Pancreas (tissue), 10 donors: ENCODE results near the gene DSCAML1. TPM values are rescaled to one million over a fixed set of nuclear protein-coding genes. Genes with fewer than 3 reads are reported as not detected.

Experiments used
- ATAC-seq, 4 donors: fragments of 200-7000 bp; cut with Tn5 transposase; one replicate each; pipeline versions ENCODE4 v1.8.0 to v1.9.1; 2020; ENCODE audit warnings: mild to moderate bottlenecking in 4 of 4, moderate library complexity in 4 of 4
- DNase-seq, 6 donors: peaks; one replicate each; pipeline ENCODE4 v3.0.0-alpha.2; 2020
- FAIRE-seq: peaks from 2 replicates; lab custom pipeline; 2012; peaks lifted over from hg19 to GRCh38; lab: Jason Lieb, UNC
- H3K27ac ChIP-seq, 4 donors: fragments of 200-600 bp; sonication (generic); 1 replicate in 3 of 4; 2 replicates in 1 of 4; pipeline versions ENCODE4 v1.5.0 to v1.8.0; 2020
- H3K27me3 ChIP-seq, 4 donors: fragments of 200-600 bp; one replicate each; pipeline ENCODE4 v1.8.0; 2021
- H3K36me3 ChIP-seq, 3 donors: fragments of 200-600 bp; sonication (generic) in 1 of 3; one replicate each; pipeline versions ENCODE4 v1.5.0 to v1.8.0; 2020 to 2021
- H3K4me1 ChIP-seq, 3 donors: fragments of 200-600 bp; one replicate each; pipeline ENCODE4 v1.8.0; 2021
- H3K4me3 ChIP-seq, 4 donors: fragments of 200-600 bp; sonication (generic) in 2 of 4; one replicate each; pipeline versions ENCODE4 v1.5.0 to v1.8.0; 2020 to 2021
- H3K9me3 ChIP-seq, 4 donors: fragments of 200-600 bp; one replicate each; pipeline ENCODE4 v1.8.0; 2021
- CTCF ChIP-seq, 4 donors: fragments of 200-600 bp; sonication (generic) in 3 of 4; IDR thresholded peaks; one replicate each; pipeline versions ENCODE4 v1.5.0 to v1.8.0; 2021; ENCODE audit warnings: antibody characterized with exemption in 4 of 4
- WGBS, 2 donors: extraction: QIAGEN DNeasy Blood & Tissue Kit; methylation state at CpG; one replicate each; pipeline ENCODE4 v1.1.7; 2013; 5-methylcytosine and 5-hydroxymethylcytosine counted together
- intact Hi-C, 3 donors: fragments of 100-400 bp; cut with DNase I; formaldehyde crosslinking; loops; one replicate each; pipeline versions ENCODE4 v1.11.1 to v1.14.2; 2022
- polyA plus RNA-seq, 2 donors: library from polyadenylated mRNA; stranded (reverse); fragments of 200-250 nt; gene quantifications; one replicate each; pipeline ENCODE4 v1.2.3, GENCODE V29; 2013
- total RNA-seq, 6 donors: library from RNA; stranded (reverse); fragmentation: NEBNext Ultra II Directional in 4 of 6; extraction: Animal tissue kit (Norgen Biotek cat#: 25700) in 4 of 6; gene quantifications; one replicate each; pipeline versions ENCODE4 v1.2.1 to v1.2.4, GENCODE V29; 2021 to 2023
- donor health status: healthy with polysubstance abuse.
- donor health status: DM: no; HTN: no; CAD: no; lungs with moderate emphysema.
- donor health status: DM: no; HTN: no; CAD: no.
- donor health status: control.
- donor health status: control.
- donor health status: Bipolar disorder and iron deficiency.
- donor health status: DM: yes; HTN: yes; CAD: no.
- donor health status: DM: no; HTN: no; CAD: no.
- donor health status: DM: no; HTN: no; CAD: no.
- donor health status: DM: yes; HTN: yes; CAD: no.

Gene DSCAML1
- total RNA-seq, result 1 to 10 TPM in 5 of 6 donors, under 1 TPM in 1; 0.69 to 2.7 (median 1.8) TPM
- polyA plus RNA-seq, result 1 to 10 TPM; 1.7 to 1.9 TPM

DNA sequence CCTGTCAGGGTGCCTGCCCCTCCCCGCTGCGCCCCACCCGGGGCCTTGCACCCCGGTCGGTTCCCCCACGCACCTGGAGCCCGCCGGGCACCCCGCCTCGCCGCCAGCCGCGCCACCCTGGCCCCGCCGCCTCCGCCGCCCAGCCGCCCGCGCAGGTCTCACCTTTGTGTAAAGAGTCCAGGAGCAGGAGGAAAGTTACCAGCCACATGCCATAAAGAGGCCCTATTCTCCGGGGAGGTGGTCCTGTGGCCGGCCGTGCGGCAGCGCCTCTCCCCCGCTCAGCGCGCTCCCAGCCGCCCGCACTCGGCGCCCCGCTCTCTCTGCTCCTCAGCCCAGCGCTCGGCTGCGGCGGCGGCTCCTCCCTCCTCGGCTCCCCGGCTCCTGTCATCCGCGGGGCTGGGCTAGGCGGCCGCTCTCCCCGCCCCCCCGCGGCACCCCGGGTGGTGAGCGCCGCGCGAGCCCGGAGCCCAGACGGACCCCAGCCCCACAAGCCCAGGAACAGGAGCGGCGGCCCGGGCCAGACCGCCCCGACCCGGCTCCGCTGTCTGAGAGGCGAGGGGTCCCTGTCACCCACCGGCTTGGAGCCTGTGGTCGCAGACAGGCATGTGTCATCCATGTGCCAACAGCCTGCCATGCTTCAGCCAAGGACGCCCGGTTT lies at the start of gene DSCAML1:
DSCAML1 (minus strand) TSS at position 345 of the 658 bp plus-strand sequence; CDS start at position 208, 137 bp downstream.
- no peak for TF ChIP-seq CTCF (IDR thresholded peaks at IDR 0.05)
- peak within 1 kb of the TSS in 3 of 4 donors; percentile 2 to 41 (median 31) for H3K4me3 ChIP-seq
- DNase-seq (peak in 1 of 6 donors; percentile 79), ATAC-seq (peak; percentile 55 to 85 (median 82)), FAIRE-seq (no peak)
- no peaks in the 10 kb centered on the region for H3K36me3 ChIP-seq
- H3K27me3 ChIP-seq, result peaks cover 0 to 7% (median 2%) of the 10 kb centered on the region in 4 donors
- 3 to 6% methylated on average over 46 to 66 of the region's 66 CpGs for WGBS, 2 donors
- H3K9me3 ChIP-seq, result no peaks in the 10 kb centered on the region
- H3K27ac ChIP-seq, result no peak within 1 kb of the TSS
- H3K4me1 ChIP-seq, result peaks cover 6 to 7% (median 7%) of the 10 kb centered on the region in 3 donors
- intact Hi-C loops, result no loop called here

- no peaks in the 10 kb centered on the region for H3K36me3 ChIP-seq
- intact Hi-C loops, result loop anchor here in 2 of 3 donors (5.0 to 10.0 kb wide), 3 partner anchors 103 to 211 kb away; no protein-coding TSS in a partner anchor
- no peaks in the 10 kb centered on the region for H3K9me3 ChIP-seq
- no peaks in the 10 kb centered on the region for H3K4me1 ChIP-seq
- peak; percentile 62 to 96 (median 82) for DNase-seq
- H3K4me3 ChIP-seq, result no peak overlapping the region
- WGBS, 2 donors, result 22% methylated on average over 9 of the region's 9 CpGs
- peak; percentile 78 to 91 (median 90) for ATAC-seq
- peak; percentile 13 for FAIRE-seq
- H3K27me3 ChIP-seq, result no peaks in the 10 kb centered on the region
- peak; percentile 96 to 99 (median 99) for TF ChIP-seq CTCF (IDR thresholded peaks at IDR 0.05)
- H3K27ac ChIP-seq, result no peak overlapping the region
Observed at GRCh38 chr11:117843666-117844484, 46.9 kb upstream of the DSCAML1 start.

- H3K27me3 ChIP-seq, result no peaks in the 10 kb centered on the region
- DNase-seq, result peak in 2 of 6 donors; percentile 30 to 40
- 75 to 82% methylated on average over 16 of the region's 16 CpGs for WGBS, 2 donors
Observed at GRCh38 chr11:117842131-117842941, 45.3 kb upstream of the DSCAML1 start.

More at GRCh38 chr11:117842131-117842941, 45.3 kb upstream of the DSCAML1 start:
- no peak overlapping the region for H3K4me3 ChIP-seq
- H3K4me1 ChIP-seq, result no peaks in the 10 kb centered on the region
- no peaks in the 10 kb centered on the region for H3K9me3 ChIP-seq
- FAIRE-seq (no peak), ATAC-seq (peak in 2 of 4 donors; percentile 42 to 59)
- H3K36me3 ChIP-seq, result no peaks in the 10 kb centered on the region
- intact Hi-C loops, result loop anchor here in 2 of 3 donors (5.0 to 10.0 kb wide), 3 partner anchors 105 to 212 kb away; no protein-coding TSS in a partner anchor
- H3K27ac ChIP-seq, result peak overlapping the region in 2 of 4 donors; percentile 15 to 44
- no peak for TF ChIP-seq CTCF (IDR thresholded peaks at IDR 0.05)
